Bronchial epithelial cell (primary cell): ENCODE measurements around the gene HMCN1. TPM values are rescaled to one million over a fixed set of nuclear protein-coding genes. Genes with fewer than 3 reads are reported as not detected.
A peak's percentile ranks its signal among the peaks of the same experiment; 100 is the strongest.

Source experiments
- DNase-seq: peaks from one replicate; pipeline ENCODE4 v3.0.0-alpha.2; 2010; ENCODE audit warnings: low read depth
- FAIRE-seq: peaks from 2 replicates; lab custom pipeline; 2011; peaks lifted over from hg19 to GRCh38; lab: Jason Lieb, UNC
- H3K27me3 ChIP-seq: 2 replicates; pipeline ENCODE4 v1.5.1; 2011; ENCODE audit warnings: low read length; ENCODE audit not compliant: control insufficient read depth, insufficient read depth
- H3K36me3 ChIP-seq: 2 replicates; pipeline ENCODE4 v1.5.1; 2011; ENCODE audit warnings: low read length; ENCODE audit not compliant: control insufficient read depth, insufficient read depth
- H3K4me3 ChIP-seq: 2 replicates; pipeline ENCODE4 v1.5.1; 2011; ENCODE audit warnings: mild to moderate bottlenecking, low read depth, low read length, control low read depth
- total RNA-seq: library from RNA; depleted of rRNA; stranded (reverse); fragments of >200 nt; gene quantifications from 2 replicates; pipeline ENCODE4 v1.2.1, GENCODE V29; 2014
- TF ChIP-seq, protein P1 (sequence below): IDR thresholded peaks from 2 replicates; pipeline ENCODE4 v1.5.1; 2011; ENCODE audit warnings: mild to moderate bottlenecking, moderate library complexity, low read length, control low read depth, inconsistent platforms; ENCODE audit not compliant: insufficient read depth, severe bottlenecking

The HMCN1 gene
- total RNA-seq, 1 donor from 2014 or later = 1.1 TPM

DNA sequence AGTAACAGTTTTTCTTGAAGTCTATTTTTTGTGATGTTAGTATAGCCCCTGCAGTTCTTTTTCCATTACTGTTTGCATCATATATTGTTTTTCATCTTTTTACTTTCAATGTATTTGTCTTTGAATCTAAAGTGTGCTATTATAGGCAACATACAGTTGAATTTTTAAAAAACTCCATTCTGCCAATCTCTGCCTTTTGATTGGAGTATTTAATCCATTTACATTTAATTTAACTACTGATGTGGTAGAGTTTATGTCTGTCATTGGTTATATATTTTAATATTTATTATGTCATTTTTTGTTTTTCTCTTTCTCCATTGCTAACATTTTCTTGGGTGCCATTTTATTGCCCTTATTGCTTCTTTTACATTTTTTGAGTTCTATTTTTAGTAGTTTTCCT is 296.3 kb downstream of the HMCN1 start:
- Histone ChIP-seq H3K27me3 (no peaks in the 10 kb centered on the region), H3K4me3 (no peak overlapping the region), H3K36me3 (no peaks in the 10 kb centered on the region)
- TF ChIP-seq, protein P1, sequence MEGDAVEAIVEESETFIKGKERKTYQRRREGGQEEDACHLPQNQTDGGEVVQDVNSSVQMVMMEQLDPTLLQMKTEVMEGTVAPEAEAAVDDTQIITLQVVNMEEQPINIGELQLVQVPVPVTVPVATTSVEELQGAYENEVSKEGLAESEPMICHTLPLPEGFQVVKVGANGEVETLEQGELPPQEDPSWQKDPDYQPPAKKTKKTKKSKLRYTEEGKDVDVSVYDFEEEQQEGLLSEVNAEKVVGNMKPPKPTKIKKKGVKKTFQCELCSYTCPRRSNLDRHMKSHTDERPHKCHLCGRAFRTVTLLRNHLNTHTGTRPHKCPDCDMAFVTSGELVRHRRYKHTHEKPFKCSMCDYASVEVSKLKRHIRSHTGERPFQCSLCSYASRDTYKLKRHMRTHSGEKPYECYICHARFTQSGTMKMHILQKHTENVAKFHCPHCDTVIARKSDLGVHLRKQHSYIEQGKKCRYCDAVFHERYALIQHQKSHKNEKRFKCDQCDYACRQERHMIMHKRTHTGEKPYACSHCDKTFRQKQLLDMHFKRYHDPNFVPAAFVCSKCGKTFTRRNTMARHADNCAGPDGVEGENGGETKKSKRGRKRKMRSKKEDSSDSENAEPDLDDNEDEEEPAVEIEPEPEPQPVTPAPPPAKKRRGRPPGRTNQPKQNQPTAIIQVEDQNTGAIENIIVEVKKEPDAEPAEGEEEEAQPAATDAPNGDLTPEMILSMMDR = no peak
- no peak for DNase-seq
- no peak for FAIRE-seq

DNA sequence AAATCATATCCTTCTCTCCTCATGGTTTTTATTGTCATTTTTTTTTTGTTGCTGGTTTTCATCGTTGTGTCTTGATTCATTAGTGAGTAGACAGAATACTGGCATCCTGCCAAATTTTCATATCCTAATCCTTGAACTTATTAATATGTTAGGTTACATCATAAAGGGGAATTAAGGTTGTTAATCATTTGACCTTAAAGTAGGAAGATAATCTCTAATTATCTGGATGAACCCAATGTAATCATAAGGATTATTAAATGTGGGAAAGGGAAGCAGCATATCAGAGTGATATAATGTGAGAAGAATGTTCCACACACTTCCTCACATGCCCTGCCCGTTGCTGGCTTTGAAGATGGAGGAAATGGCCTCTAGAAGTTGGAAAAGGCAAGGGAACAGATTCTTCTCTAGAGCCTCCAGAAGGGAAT is 299.7 kb downstream of the HMCN1 start:
- H3K27me3 ChIP-seq = no peaks in the 10 kb centered on the region
- TF ChIP-seq, protein P1 = no peak
- H3K4me3 ChIP-seq = no peak overlapping the region
- H3K36me3 ChIP-seq = no peaks in the 10 kb centered on the region
- FAIRE-seq (no peak), DNase-seq (peak; percentile 72)

DNA sequence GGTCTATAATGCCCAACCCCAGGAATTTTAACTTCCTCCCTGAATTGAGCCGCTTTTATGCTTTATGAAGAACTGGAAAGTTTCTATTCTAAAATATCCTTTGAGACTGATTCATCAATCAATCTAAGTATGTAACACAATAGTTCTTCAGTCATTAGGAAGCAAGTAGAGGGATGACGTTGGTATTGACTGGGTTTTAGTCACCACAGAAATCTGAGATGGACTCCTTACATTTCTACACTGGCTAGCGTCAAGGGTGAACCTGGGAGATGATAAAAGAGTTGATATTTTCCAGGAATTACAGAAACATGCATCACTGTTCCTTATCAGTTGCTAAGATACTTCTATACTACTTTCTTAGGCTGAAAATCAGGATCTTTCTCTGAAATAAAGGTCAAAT is 308.0 kb downstream of the HMCN1 start:
- FAIRE-seq = no peak
- peak; percentile 71 for DNase-seq
- TF ChIP-seq, protein P1 = no peak
- Histone ChIP-seq H3K27me3 (no peaks in the 10 kb centered on the region), H3K4me3 (no peak overlapping the region), H3K36me3 (no peaks in the 10 kb centered on the region)

DNA sequence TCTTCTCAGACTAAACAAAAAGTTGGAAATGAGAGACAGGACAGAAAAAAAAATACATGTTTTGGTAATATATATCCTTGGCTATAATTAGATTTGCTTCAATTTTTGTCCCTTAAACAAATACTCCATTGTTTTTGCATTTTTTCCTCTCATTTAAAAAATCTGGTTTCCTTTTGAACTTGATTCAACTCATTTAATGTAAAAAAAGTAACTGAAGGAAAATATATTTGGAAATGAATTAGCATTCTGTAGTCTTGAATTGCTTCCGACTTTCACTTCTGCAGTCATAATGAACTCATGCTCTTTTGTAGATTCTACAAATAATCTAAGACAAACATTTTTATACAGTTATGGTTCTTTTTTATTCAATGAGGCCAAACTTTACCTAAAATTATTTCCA is 309.1 kb downstream of the HMCN1 start:
- H3K36me3 ChIP-seq = no peaks in the 10 kb centered on the region
- no peak overlapping the region for H3K4me3 ChIP-seq
- TF ChIP-seq, protein P1 = no peak
- FAIRE-seq (no peak), DNase-seq (no peak)
- H3K27me3 ChIP-seq = no peaks in the 10 kb centered on the region

DNA sequence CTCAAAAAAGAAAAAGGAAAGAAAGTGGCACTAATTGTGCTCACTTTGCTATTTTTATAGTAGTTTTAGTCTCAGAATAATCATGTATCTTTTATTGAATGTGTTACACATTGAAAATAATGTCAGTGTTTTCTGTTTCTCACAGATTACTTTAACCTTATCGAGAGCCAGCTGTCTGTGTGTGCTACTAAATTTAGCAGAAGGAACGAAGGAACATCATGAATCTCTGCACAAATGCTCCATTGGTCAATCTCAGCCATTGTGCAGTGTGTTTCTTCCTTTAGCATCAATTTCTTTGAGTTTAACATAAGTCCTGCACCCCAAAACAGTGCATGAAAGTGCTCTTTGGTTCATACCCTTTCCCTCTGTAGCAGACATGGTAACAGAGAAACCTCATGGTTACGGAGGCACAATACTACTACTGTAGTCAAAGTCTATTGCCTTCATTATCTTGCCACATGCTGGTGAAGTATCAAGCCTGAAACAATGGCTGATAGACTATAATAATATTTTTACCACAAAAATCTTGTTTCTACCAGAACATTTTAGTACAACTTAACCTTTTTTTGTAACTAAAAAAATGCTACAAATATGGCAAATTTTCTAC is 310.0 kb downstream of the HMCN1 start:
- Histone ChIP-seq H3K36me3 (no peaks in the 10 kb centered on the region), H3K4me3 (no peak overlapping the region), H3K27me3 (no peaks in the 10 kb centered on the region)
- DNase-seq (no peak), FAIRE-seq (no peak)
- TF ChIP-seq, protein P1 = no peak
